Ascending aorta (tissue), 2 donors: ENCODE data around the gene TAS1R3. TPM values are rescaled to one million over a fixed set of nuclear protein-coding genes. Genes with fewer than 3 reads are reported as not detected.

Experiments
- DNase-seq, 2 donors: peaks; one replicate each; pipeline ENCODE4 v3.0.0-alpha.2; 2019; ENCODE audit warnings: low spot score in 2 of 2
- H3K27ac ChIP-seq, 2 donors: fragments of 200-600 bp; sonication (generic); one replicate each; pipeline ENCODE4 v1.5.1; 2016 to 2017; ENCODE audit warnings: mild to moderate bottlenecking in 1 of 2
- H3K27me3 ChIP-seq: fragments of 200-600 bp; sonication (generic); one replicate; pipeline ENCODE4 v1.5.1; 2017
- H3K36me3 ChIP-seq, 2 donors: fragments of 200-600 bp; sonication (generic); one replicate each; pipeline ENCODE4 v1.5.1; 2016
- H3K4me1 ChIP-seq, 2 donors: fragments of 200-600 bp; sonication (generic); one replicate each; pipeline ENCODE4 v1.5.1; 2016 to 2017; ENCODE audit warnings: mild to moderate bottlenecking in 1 of 2
- H3K4me3 ChIP-seq, 2 donors: fragments of 200-600 bp; sonication (generic); one replicate each; pipeline ENCODE4 v1.5.1; 2016 to 2017; ENCODE audit warnings: mild to moderate bottlenecking in 1 of 2
- H3K9me3 ChIP-seq, 2 donors: fragments of 200-600 bp; sonication (generic); one replicate each; pipeline ENCODE4 v1.5.1; 2016
- CTCF ChIP-seq, 3 experiments: fragments of 200-600 bp in 2 of 3; fragments of 450-650 bp in 1 of 3; sonication (generic) in 2 of 3; IDR thresholded peaks; one replicate each; pipeline ENCODE4 v1.5.1; 2016 to 2019; ENCODE audit warnings: antibody characterized with exemption in 3 of 3, mild to moderate bottlenecking in 1 of 3, moderate library complexity in 1 of 3
- intact Hi-C: fragments of 100-400 bp; cut with DNase I; formaldehyde crosslinking; loops from one replicate; pipeline ENCODE4 v1.15.1; 2023
- total RNA-seq: library from RNA; depleted of rRNA; stranded (reverse); fragments of >200 nt; gene quantifications from one replicate; pipeline ENCODE4 v1.1.0, GENCODE V29; 2016

TAS1R3 gene
- total RNA-seq, result 2.7 TPM

GRCh38 chr1:1331068-1331965 is at the start of gene TAS1R3:
TAS1R3 (plus strand) TSS chr1:1331280; CDS start chr1:1331346, 66 bp downstream.
- TF ChIP-seq CTCF (IDR thresholded peaks at IDR 0.05), result no peak
- DNase-seq, result no peak
- Histone ChIP-seq H3K27me3 (no peaks in the 10 kb centered on the region), H3K9me3 (no peaks in the 10 kb centered on the region), H3K36me3 (peaks cover 18 to 30% of the 10 kb centered on the region in 2 donors), H3K4me3 (no peak within 1 kb of the TSS), H3K4me1 (no peaks in the 10 kb centered on the region), H3K27ac (no peak within 1 kb of the TSS)
- intact Hi-C loops, result no loop called here

GRCh38 chr1:1281533-1282321 is 49.4 kb upstream of the TAS1R3 start:
- H3K27ac ChIP-seq, result no peak overlapping the region
- no peaks in the 10 kb centered on the region for H3K4me1 ChIP-seq
- TF ChIP-seq CTCF (IDR thresholded peaks at IDR 0.05), result no peak
- H3K4me3 ChIP-seq, result no peak overlapping the region
- H3K9me3 ChIP-seq, result no peaks in the 10 kb centered on the region
- no peaks in the 10 kb centered on the region for H3K36me3 ChIP-seq
- H3K27me3 ChIP-seq, result no peaks in the 10 kb centered on the region
- intact Hi-C loops, result no loop called here
- no peak for DNase-seq

GRCh38 chr1:1282998-1283397 is 48.1 kb upstream of the TAS1R3 start:
- Histone ChIP-seq H3K27me3 (no peaks in the 10 kb centered on the region), H3K4me1 (no peaks in the 10 kb centered on the region), H3K36me3 (no peaks in the 10 kb centered on the region), H3K27ac (no peak overlapping the region), H3K9me3 (no peaks in the 10 kb centered on the region), H3K4me3 (no peak overlapping the region)
- intact Hi-C loops, result no loop called here
- no peak for TF ChIP-seq CTCF (IDR thresholded peaks at IDR 0.05)
- no peak for DNase-seq

GRCh38 chr1:1283821-1284220 is 47.3 kb upstream of the TAS1R3 start:
- no peak for DNase-seq
- Histone ChIP-seq H3K36me3 (no peaks in the 10 kb centered on the region), H3K4me3 (no peak overlapping the region), H3K9me3 (no peaks in the 10 kb centered on the region), H3K27me3 (no peaks in the 10 kb centered on the region), H3K4me1 (no peaks in the 10 kb centered on the region), H3K27ac (no peak overlapping the region)
- intact Hi-C loops, result no loop called here
- TF ChIP-seq CTCF (IDR thresholded peaks at IDR 0.05), result no peak

- intact Hi-C loops, result no loop called here
- H3K27me3 ChIP-seq, result no peaks in the 10 kb centered on the region
- no peak for TF ChIP-seq CTCF (IDR thresholded peaks at IDR 0.05)
- no peaks in the 10 kb centered on the region for H3K4me1 ChIP-seq
- no peaks in the 10 kb centered on the region for H3K36me3 ChIP-seq
- H3K4me3 ChIP-seq, result no peak overlapping the region
- no peaks in the 10 kb centered on the region for H3K9me3 ChIP-seq
- H3K27ac ChIP-seq, result no peak overlapping the region
- no peak for DNase-seq
Observed at GRCh38 chr1:1284221-1285101, 46.6 kb upstream of the TAS1R3 start.
